H9 (cell line): ENCODE results near the gene KRTAP16-1. TPM values are rescaled to one million over a fixed set of nuclear protein-coding genes. Genes with fewer than 3 reads are reported as not detected.

Experiments used
- DNase-seq: peaks from one replicate; pipeline ENCODE4 v3.0.0-alpha.2; 2017
- H2AFZ ChIP-seq: one replicate; pipeline ENCODE4 v1.6.1; 2013; ENCODE audit warnings: mild to moderate bottlenecking, low read length, control low read depth, moderate library complexity
- H2AK5ac ChIP-seq: 2 replicates; pipeline ENCODE4 v1.6.1; 2013; ENCODE audit warnings: low read length, control low read depth, mixed read lengths; ENCODE audit not compliant: insufficient read length
- H2BK120ac ChIP-seq: one replicate; pipeline ENCODE4 v1.6.1; 2013; ENCODE audit warnings: low read depth, mild to moderate bottlenecking, low read length, control low read depth, inconsistent platforms; ENCODE audit not compliant: poor library complexity, severe bottlenecking
- H2BK12ac ChIP-seq: 2 replicates; pipeline ENCODE4 v1.6.1; 2013; ENCODE audit warnings: low read length, control low read depth, mixed read lengths, low read depth; ENCODE audit not compliant: insufficient read length
- H2BK15ac ChIP-seq: 2 replicates; pipeline ENCODE4 v1.6.1; 2013; ENCODE audit warnings: low read depth, low read length, control low read depth
- H2BK20ac ChIP-seq: one replicate; pipeline ENCODE4 v1.6.1; 2013; ENCODE audit warnings: low read depth, mild to moderate bottlenecking, low read length, control low read depth, inconsistent platforms; ENCODE audit not compliant: poor library complexity, severe bottlenecking
- H2BK5ac ChIP-seq: 2 replicates; pipeline ENCODE4 v1.6.1; 2013; ENCODE audit warnings: low read length, control low read depth, mixed read lengths; ENCODE audit not compliant: insufficient read length
- H3K14ac ChIP-seq: 2 replicates; pipeline ENCODE4 v1.6.1; 2013; ENCODE audit warnings: low read length, control low read depth; ENCODE audit not compliant: insufficient read depth
- H3K18ac ChIP-seq: 2 replicates; pipeline ENCODE4 v1.6.1; 2013; ENCODE audit warnings: low read depth, mild to moderate bottlenecking, mixed read lengths, low read length, control low read depth; ENCODE audit not compliant: insufficient read length
- H3K23ac ChIP-seq: 2 replicates; pipeline ENCODE4 v1.6.1; 2013; ENCODE audit warnings: low read length, control low read depth, mixed read lengths, low read depth; ENCODE audit not compliant: insufficient read length
- H3K23me2 ChIP-seq: 2 replicates; pipeline ENCODE4 v1.6.1; 2013; ENCODE audit warnings: low read depth, mild to moderate bottlenecking, mixed read lengths, low read length, control low read depth; ENCODE audit not compliant: insufficient read length, poor library complexity, severe bottlenecking
- H3K27ac ChIP-seq: 2 replicates; pipeline ENCODE4 v1.5.1; 2013; ENCODE audit warnings: low read length, control low read depth, mixed read lengths, low read depth; ENCODE audit not compliant: insufficient read length
- H3K27me3 ChIP-seq: 2 replicates; pipeline ENCODE4 v1.6.1; 2013; ENCODE audit warnings: low read length, control low read depth, inconsistent platforms; ENCODE audit not compliant: insufficient read depth
- H3K4ac ChIP-seq: 2 replicates; pipeline ENCODE4 v1.6.1; 2013; ENCODE audit warnings: low read depth, mild to moderate bottlenecking, control low read depth, inconsistent platforms, low read length, moderate library complexity
- H3K4me1 ChIP-seq: 2 replicates; pipeline ENCODE4 v1.6.1; 2013; ENCODE audit warnings: low read length, control low read depth, inconsistent platforms; ENCODE audit not compliant: insufficient read depth
- H3K4me2 ChIP-seq: 2 replicates; pipeline ENCODE4 v1.6.1; 2013; ENCODE audit warnings: low read length, control low read depth, mixed read lengths; ENCODE audit not compliant: insufficient read length, insufficient read depth
- H3K56ac ChIP-seq: 2 replicates; pipeline ENCODE4 v1.6.1; 2013; ENCODE audit warnings: low read depth, mild to moderate bottlenecking, mixed read lengths, low read length, control low read depth; ENCODE audit not compliant: insufficient read length
- H3K79me1 ChIP-seq: 2 replicates; pipeline ENCODE4 v1.6.1; 2013; ENCODE audit warnings: low read depth, mild to moderate bottlenecking, moderate library complexity, low read length, control low read depth, inconsistent platforms; ENCODE audit not compliant: insufficient read depth, poor library complexity, severe bottlenecking
- H3K79me2 ChIP-seq: 2 replicates; pipeline ENCODE4 v1.6.1; 2013; ENCODE audit warnings: low read length, control low read depth, inconsistent platforms; ENCODE audit not compliant: insufficient read depth
- H3K9ac ChIP-seq: 2 replicates; pipeline ENCODE4 v1.6.1; 2013; ENCODE audit warnings: low read length, control low read depth, mixed read lengths; ENCODE audit not compliant: insufficient read length; ENCODE audit errors: extremely low read depth
- H3K9me3 ChIP-seq: one replicate; pipeline ENCODE4 v1.6.1; 2013; ENCODE audit warnings: low read depth, low read length, inconsistent platforms; ENCODE audit not compliant: control insufficient read depth
- H3T11ph ChIP-seq: one replicate; pipeline ENCODE4 v1.6.1; 2013; ENCODE audit warnings: mild to moderate bottlenecking, low read length, control low read depth, inconsistent platforms
- H4K20me1 ChIP-seq: one replicate; pipeline ENCODE4 v1.6.1; 2013; ENCODE audit not compliant: control insufficient read depth, insufficient read length, insufficient read depth
- H4K5ac ChIP-seq: 2 replicates; pipeline ENCODE4 v1.6.1; 2013; ENCODE audit warnings: low read depth, mild to moderate bottlenecking, mixed read lengths, low read length, control low read depth; ENCODE audit not compliant: insufficient read length
- H4K8ac ChIP-seq: replicated peaks from 2 replicates; pipeline ENCODE4 v1.6.1; 2013; ENCODE audit warnings: low read length, control low read depth, mixed read lengths, low read depth; ENCODE audit not compliant: insufficient read length
- H4K91ac ChIP-seq: 2 replicates; pipeline ENCODE4 v1.6.1; 2013; ENCODE audit warnings: low read depth, mild to moderate bottlenecking, moderate library complexity, mixed read lengths, low read length, control low read depth; ENCODE audit not compliant: insufficient read length
- H3K27ac Mint-ChIP-seq, 3 experiments: 2 replicates in 2 of 3; 3 replicates in 1 of 3; pipeline ENCODE4 v1.8.0; 2020 to 2021; ENCODE audit warnings: mixed read lengths in 3 of 3, mild to moderate bottlenecking in 1 of 3, moderate library complexity in 1 of 3
- H3K27me3 Mint-ChIP-seq: 2 replicates; pipeline ENCODE4 v1.8.0; 2021; ENCODE audit warnings: low read depth, mild to moderate bottlenecking, moderate library complexity, mixed read lengths
- H3K36me3 Mint-ChIP-seq, 3 experiments: 2 replicates in 2 of 3; 3 replicates in 1 of 3; pipeline ENCODE4 v1.8.0; 2020 to 2021; ENCODE audit warnings: low read depth in 3 of 3, mixed read lengths in 3 of 3; ENCODE audit not compliant: insufficient read depth in 1 of 3
- H3K4me1 Mint-ChIP-seq, 2 experiments: 2 replicates each; pipeline ENCODE4 v1.8.0; 2020; ENCODE audit warnings: mixed read lengths in 2 of 2
- H3K4me3 Mint-ChIP-seq, 2 experiments: 2 replicates in 1 of 2; 3 replicates in 1 of 2; pipeline ENCODE4 v1.8.0; 2020 to 2021; ENCODE audit warnings: mild to moderate bottlenecking in 2 of 2, mixed read lengths in 2 of 2, moderate library complexity in 1 of 2
- H3K9me3 Mint-ChIP-seq, 2 experiments: 2 replicates in 1 of 2; 3 replicates in 1 of 2; pipeline ENCODE4 v1.8.0; 2020; ENCODE audit warnings: mild to moderate bottlenecking in 2 of 2, mixed read lengths in 2 of 2, moderate library complexity in 1 of 2
- WGBS: extraction: QIAGEN DNeasy Blood & Tissue Kit; methylation state at CpG from one replicate; pipeline ENCODE4 v1.1.7; 2013; ENCODE audit warnings: missing lambda C conversion rate, low lambda C conversion rate, mixed read lengths; ENCODE audit not compliant: insufficient read length; ENCODE audit errors: extremely low coverage; 5-methylcytosine and 5-hydroxymethylcytosine counted together
- total RNA-seq: library from RNA; stranded (reverse); gene quantifications from 2 replicates; pipeline ENCODE4 v1.2.1, GENCODE V29; 2021
- TF ChIP-seq, protein P1 (sequence below): fragments of 200-600 bp; sonication (generic); conservative IDR thresholded peaks from 3 replicates; pipeline ENCODE4 v1.8.0; 2021; ENCODE audit warnings: antibody characterized with exemption, mild to moderate bottlenecking

Gene KRTAP16-1
- total RNA-seq, 1 experiment from 2014 or later = not detected

DNA sequence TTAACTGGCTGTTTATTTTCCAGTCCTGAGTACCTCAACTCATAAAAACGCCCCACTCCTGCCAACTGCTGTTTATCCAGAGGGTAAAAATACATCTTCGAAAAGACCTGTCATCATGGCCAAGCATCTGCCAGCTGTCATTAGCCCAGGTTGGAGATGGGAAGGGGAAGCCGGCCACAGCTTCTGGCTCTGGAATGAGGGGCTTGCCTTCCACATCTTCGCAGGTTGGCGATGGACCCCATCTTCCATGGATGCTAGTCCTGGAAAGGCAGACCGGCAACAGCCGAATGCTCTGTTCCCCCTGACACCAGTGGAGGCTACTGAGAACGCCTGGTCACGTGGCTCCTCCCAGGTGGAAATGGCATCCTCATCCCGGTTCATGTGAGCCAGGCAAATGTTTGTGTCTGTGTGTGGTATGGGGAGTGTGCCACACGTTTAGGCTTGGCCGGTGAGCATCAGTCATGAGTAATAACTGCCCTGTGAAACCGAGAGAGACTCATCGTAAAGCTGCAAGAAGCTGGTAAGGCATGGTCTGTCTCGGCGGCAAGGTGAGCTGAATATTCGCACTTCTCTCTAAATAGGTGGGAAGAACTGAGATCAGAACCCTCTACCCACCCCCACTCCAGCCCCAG, 6.8 kb upstream of the KRTAP16-1 start:
- no peak overlapping the region for H2BK5ac ChIP-seq
- no peaks in the 10 kb centered on the region for H3K79me2 ChIP-seq
- no peak overlapping the region for H3K4me2 ChIP-seq
- H4K91ac ChIP-seq = no peak overlapping the region
- no peak overlapping the region for H3K18ac ChIP-seq
- peaks cover 0 to 3% of the 10 kb centered on the region in 2 experiments; a peak in 1 of 4 replicates for H3K4me1 Mint-ChIP-seq
- no peak for DNase-seq
- no peaks in the 10 kb centered on the region for H3K9me3 ChIP-seq
- H3K27me3 Mint-ChIP-seq = peaks cover 9% of the 10 kb centered on the region
- no peak overlapping the region for H2BK12ac ChIP-seq
- no peak overlapping the region for H3T11ph ChIP-seq
- H3K27ac ChIP-seq = no peak overlapping the region
- no peak overlapping the region for H2BK15ac ChIP-seq
- no peak overlapping the region for H2AFZ ChIP-seq
- TF ChIP-seq, protein P1, sequence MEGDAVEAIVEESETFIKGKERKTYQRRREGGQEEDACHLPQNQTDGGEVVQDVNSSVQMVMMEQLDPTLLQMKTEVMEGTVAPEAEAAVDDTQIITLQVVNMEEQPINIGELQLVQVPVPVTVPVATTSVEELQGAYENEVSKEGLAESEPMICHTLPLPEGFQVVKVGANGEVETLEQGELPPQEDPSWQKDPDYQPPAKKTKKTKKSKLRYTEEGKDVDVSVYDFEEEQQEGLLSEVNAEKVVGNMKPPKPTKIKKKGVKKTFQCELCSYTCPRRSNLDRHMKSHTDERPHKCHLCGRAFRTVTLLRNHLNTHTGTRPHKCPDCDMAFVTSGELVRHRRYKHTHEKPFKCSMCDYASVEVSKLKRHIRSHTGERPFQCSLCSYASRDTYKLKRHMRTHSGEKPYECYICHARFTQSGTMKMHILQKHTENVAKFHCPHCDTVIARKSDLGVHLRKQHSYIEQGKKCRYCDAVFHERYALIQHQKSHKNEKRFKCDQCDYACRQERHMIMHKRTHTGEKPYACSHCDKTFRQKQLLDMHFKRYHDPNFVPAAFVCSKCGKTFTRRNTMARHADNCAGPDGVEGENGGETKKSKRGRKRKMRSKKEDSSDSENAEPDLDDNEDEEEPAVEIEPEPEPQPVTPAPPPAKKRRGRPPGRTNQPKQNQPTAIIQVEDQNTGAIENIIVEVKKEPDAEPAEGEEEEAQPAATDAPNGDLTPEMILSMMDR = no peak
- H3K9ac ChIP-seq = no peak overlapping the region
- H3K23ac ChIP-seq = no peak overlapping the region
- H3K79me1 ChIP-seq = no peaks in the 10 kb centered on the region
- H2BK20ac ChIP-seq = no peak overlapping the region
- H3K56ac ChIP-seq = no peak overlapping the region
- H3K4me3 Mint-ChIP-seq = no peak overlapping the region
- no peak overlapping the region for H4K5ac ChIP-seq
- no peaks in the 10 kb centered on the region for H4K20me1 ChIP-seq
- H3K23me2 ChIP-seq = no peaks in the 10 kb centered on the region
- H2AK5ac ChIP-seq = no peak overlapping the region
- no peak overlapping the region for H2BK120ac ChIP-seq
- peaks cover 16% of the 10 kb centered on the region in 2 experiments; a peak in 4 of 5 replicates for H3K9me3 Mint-ChIP-seq
- no CpG with 5 or more reads among the region's 17 CpGs for WGBS
- no peaks in the 10 kb centered on the region; the same call in 1 of the 2 replicates for H3K4me1 ChIP-seq
- H3K27ac Mint-ChIP-seq = no peak overlapping the region
- peaks cover 0 to 15% (median 12%) of the 10 kb centered on the region in 3 experiments; a peak in 1 of 7 replicates for H3K36me3 Mint-ChIP-seq
- no peaks in the 10 kb centered on the region for H3K27me3 ChIP-seq
- no peak overlapping the region for H4K8ac ChIP-seq
- no peak overlapping the region; the same call in 1 of the 2 replicates for H3K14ac ChIP-seq
- H3K4ac ChIP-seq = no peak overlapping the region; the same call in 1 of the 2 replicates
